GM21390 (cell line): ENCODE results near the gene IPO5.

Experiments
- ATAC-seq: cut with Tn5 transposase; IDR thresholded peaks from one replicate; pipeline ENCODE4 v1.9.1; 2021; ENCODE audit not compliant: unreplicated experiment

Gene IPO5

DNA sequence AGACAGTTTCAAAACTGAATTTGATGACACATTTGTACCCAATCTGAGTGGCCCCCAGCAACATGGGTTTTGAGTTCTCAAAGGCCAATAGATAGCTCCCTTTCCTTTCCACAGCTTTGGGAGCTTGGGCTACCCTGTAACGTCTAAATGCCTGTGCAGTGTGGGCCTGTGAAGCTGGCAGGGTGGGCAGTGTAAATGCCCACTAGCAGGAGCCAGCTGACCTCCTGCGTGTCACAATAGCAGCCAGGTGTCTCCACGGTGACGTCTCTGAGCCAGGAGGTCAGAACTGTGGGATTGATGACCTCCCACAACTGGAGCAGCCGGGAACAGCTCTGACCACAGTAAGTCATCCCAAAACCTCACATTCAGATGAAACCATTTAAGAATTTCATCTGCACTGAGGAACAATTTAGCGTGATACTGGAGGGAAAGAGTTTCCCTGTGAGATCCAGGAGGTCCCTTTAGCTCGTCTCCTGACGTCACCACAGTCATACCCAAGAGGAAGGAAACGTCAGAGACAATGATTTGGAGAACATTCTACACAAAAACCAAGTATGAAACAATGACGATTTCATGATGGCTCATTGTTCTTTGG, at the start of gene IPO5:
Gene IPO5 (plus strand): TSS at position 300 of the 595 bp plus-strand sequence. CDS start 23,022 bp downstream, outside the sequence.
- ATAC-seq, result no peak

DNA sequence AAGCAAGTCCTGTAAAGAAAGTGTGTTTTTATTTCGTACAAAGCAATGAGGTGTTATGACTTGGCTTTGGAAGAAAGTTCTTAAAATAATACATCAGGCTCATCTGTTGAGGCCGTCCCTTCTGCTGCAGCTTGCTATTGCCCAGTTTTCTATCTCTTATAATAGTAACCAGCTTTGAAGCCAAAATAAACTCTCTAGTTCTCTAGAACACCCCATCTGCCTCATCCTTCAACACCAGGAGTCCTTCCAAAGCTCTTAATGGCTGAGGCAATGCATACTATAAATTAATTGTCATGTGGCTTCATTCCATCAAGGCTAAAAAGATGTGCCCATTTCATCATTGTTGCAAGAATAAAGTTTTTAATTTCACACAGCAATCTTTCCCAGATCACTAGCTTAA, 49.4 kb upstream of the IPO5 start:
- no peak for ATAC-seq

DNA sequence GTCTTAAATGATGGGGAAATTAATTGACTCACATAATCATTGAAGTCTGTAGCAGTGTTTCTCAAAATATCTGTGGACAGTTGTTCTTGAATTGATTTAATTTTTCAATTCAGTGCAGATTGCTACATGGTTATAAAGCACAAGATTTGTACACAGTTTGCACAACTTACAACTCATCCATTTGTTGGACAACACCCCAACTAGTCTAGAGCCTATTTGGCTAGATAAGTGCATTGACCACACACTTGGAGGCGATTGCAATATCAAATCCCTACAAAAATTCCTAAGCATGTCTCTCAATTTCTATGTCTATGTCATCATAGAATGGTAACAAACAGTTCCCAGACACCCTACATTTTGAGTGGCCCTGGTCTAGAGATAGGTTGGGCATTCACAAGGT, 48.0 kb upstream of the IPO5 start:
- ATAC-seq, result no peak

DNA sequence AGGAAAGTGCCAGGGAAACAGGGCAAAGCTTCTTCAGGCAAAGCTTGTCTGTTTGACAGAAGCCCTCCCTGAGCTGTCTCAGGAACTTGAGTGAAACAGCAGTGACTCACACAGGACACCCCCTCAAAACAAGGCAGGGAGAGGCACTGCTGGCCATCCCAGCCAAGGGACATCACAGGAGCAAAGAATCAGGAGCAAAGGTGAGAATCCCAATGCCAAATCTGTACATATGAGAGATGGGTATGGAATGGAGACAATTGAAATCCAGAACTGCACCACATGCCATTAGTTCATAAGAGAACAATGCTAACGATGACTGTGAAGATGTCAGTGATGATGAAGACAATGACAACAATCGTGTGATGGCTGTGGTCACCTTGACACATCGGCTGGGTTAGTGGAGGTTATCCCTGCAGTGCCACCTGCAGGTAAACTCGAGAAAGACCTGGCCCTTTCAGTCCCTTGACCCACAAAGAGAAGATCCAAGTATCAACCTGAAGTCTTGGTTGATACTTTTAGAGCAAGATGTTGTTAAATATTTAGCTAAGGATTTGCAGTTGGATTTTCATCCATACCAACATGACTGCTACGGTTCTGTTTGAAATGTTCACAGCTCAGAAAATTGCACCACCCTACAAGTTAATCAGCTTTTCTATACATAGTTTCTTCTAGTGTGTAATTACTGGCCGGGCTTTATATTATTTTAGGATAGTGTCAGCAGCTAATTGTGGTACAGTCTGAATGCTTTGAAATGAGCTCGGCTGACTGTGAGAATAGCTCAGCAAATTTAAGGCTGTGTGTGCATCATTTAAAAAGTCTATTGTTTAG, 42.0 kb upstream of the IPO5 start:
- ATAC-seq, result peak; percentile 66

- ATAC-seq, result no peak
Observed at GRCh38 chr13:97912139-97912535, 41.3 kb upstream of the IPO5 start.

GRCh38 chr13:97913206-97913605, 40.3 kb upstream of the IPO5 start:
- no peak for ATAC-seq

DNA sequence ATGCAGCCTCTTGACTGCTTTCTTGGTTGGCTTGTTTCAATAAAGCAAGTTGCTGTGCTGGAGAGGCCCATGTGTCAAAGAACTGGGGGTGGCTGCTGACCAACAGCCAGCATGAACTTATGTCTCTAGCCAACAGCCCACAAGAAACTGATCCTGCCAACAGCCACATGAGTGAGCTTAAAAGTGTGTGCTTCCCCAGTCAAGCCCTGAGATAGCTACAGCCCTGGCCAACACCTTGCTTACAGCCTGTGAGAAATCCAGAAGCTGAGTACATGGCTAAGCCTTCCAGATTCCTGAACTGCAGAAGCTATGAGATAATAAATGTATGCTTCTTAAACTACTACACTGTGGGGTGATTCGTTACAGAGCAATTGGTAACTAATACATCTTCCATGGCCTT, 38.9 kb upstream of the IPO5 start:
- no peak for ATAC-seq

DNA sequence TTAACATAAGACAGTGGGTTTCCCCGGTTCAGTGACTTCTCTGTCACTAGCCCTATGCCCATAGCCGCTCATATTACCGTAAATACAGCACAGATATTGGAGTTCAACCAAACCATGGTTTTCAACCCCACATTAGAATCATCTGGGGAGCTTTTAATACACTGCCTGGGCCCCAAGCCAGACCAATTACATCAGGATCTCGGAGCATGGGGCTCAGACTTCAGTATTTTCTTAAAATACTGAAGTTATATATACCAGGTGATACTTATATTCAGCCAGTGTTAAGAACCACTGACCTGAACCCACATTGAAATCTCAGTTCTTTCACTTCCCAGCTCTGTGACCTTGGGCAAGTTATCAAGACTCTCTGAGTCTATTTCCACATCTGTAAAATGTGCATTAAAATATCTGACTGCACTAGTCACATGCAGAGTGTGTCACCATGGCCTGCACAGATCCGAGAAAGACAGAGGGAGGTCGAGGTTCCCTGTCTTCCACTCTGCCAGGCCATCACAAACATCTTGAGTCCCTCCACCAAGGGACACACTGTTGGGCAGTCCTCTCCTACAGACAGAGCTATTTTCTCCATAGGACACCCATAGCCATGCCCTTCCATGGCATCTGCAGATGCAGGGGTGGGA, 32.2 kb upstream of the IPO5 start:
- no peak for ATAC-seq

GRCh38 chr13:97928301-97928700, 25.2 kb upstream of the IPO5 start:
- ATAC-seq, result no peak

GRCh38 chr13:97932036-97932435, 21.4 kb upstream of the IPO5 start:
- no peak for ATAC-seq

DNA sequence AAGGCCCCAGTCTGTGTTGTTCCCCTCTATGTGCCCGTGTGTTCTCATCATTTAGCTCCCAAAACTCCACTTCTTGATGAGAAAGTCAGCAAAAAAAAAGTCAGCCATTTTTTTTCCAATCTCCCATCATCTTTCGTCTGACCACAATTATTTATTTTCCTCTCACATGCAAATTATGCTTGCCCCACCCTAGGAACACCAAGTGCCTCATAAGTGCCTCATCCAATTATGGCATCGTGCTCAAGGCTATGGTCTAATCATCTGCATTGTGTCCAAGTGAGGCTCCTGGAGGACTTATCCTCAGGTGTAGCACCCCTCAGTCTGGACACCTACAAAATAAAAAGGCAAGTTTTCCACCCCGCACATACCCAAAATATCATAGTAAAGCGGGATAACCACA, 20.8 kb upstream of the IPO5 start:
- no peak for ATAC-seq

DNA sequence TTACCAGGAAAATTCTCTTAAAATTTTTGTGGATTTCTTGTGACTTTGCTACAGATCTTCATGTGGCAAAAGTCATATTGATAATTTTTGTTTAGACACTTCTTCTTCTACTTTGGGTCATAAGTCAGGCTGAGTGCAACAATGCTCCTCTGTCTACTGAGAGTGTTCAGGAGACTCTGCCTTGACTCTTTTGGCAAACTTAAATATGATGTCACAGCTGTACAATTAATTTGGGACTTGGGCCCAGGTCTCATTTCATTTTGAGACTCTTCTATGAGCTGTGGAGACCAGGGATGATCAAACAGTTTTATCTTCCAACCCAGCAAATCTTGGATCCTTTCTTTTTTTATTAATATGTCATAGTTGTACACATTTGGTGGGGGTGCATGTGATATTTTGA, 19.7 kb upstream of the IPO5 start:
- no peak for ATAC-seq

GRCh38 chr13:97934590-97934989, 18.9 kb upstream of the IPO5 start:
- ATAC-seq, result no peak

GRCh38 chr13:97935071-97935470, 18.4 kb upstream of the IPO5 start:
- ATAC-seq, result no peak

GRCh38 chr13:97936036-97936435, 17.4 kb upstream of the IPO5 start:
- ATAC-seq, result no peak

- no peak for ATAC-seq
Observed at GRCh38 chr13:97938706-97939475, 14.6 kb upstream of the IPO5 start.

GRCh38 chr13:97944396-97945029, 9.0 kb upstream of the IPO5 start:
- no peak for ATAC-seq

GRCh38 chr13:97945342-97945741, 8.1 kb upstream of the IPO5 start:
- ATAC-seq, result no peak

DNA sequence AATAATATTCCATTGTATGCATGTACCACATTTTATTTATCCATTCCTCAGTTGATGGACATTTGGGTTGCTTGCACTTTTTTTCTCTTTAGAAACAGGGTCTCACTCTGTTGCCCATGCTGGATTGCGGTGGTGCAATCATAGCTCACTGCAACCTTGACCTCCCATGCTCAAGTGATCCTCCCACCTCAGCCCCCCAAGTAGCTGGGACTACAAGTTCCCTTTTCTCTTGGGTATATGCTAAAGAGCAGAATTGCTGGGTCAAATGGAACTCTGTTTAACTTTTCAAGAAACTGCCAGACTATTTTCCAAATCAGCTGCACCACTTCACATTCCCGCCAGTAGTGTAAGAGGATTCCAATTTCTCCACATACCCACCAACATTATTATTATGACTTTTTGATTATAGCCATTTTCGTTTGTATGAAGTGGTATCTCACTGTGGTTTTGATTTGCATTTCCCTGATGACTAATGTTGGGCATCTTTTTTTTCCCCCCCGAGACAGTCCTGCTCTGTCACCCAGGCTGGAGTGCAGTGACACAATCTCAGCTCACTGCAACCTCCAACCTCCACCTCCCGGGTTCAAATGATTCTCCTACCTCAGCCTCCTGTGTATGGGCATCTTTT, 7.6 kb upstream of the IPO5 start:
- no peak for ATAC-seq

GRCh38 chr13:97946951-97947588, 6.4 kb upstream of the IPO5 start:
- ATAC-seq, result no peak
